Measurements from ENCODE around the gene SLC16A2. TPM values are rescaled to one million over a fixed set of nuclear protein-coding genes. Genes with fewer than 3 reads are reported as not detected.

SLC16A2 gene
- total RNA-seq: 1 to 10 TPM; 1.3 to 2.4 (median 2.1) TPM

DNA sequence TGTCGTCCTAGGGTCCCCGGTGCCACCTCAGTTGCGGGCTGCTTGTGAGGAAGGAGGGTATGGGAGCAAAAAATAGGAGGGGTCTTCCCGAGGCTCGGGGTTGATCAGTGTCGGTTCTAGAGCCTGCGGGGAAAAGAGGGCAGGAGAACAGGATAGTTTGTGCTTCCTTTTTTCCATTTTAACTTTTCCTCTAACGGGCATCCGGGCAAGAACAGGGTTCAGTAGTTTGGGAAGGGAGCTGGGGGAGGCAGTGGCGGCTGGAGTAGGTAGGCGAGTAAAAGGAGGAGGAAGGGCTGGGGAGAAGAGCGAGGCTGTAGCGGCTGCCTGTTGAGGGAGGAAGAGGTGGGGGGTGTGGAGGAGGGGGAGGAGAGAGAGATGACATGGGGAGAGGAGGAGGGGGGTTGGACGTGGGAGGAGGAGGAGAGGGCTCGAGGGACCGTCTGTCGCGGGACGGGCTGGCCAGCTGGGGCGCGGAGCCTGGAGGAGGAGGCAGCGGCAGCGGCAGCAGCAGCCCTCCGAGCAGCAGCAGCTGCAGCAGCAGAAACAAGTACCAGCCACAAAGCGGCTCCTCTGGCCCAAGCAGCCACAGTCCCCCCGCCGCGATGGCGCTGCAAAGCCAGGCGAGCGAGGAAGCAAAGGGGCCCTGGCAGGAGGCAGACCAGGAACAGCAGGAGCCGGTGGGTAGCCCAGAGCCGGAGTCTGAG is at the start of gene SLC16A2:
Gene SLC16A2, plus strand, starts transcription at position 458 of the 704 bp plus-strand sequence. Its CDS starts 145 bp downstream, at position 603.
- Histone ChIP-seq H3K4me3 (peak within 1 kb of the TSS; percentile 55 to 61 (median 58)), H3K9me3 (no peaks in the 10 kb centered on the region), H3K27ac (peak within 1 kb of the TSS; percentile 76 to 83 (median 80)), H3K4me1 (peaks cover 3 to 8% of the 10 kb centered on the region in 2 donors), H3K27me3 (peaks cover 0 to 2% (median 0%) of the 10 kb centered on the region in 3 donors), H3K36me3 (no peaks in the 10 kb centered on the region)
- TF ChIP-seq POLR2A (IDR thresholded peaks at IDR 0.05) (no peak), CTCF (IDR thresholded peaks at IDR 0.05 in 4 of 5, conservative IDR thresholded peaks at IDR 0.05 in 1 of 5) (no peak)
- ATAC-seq (peak; percentile 70 to 76), DNase-seq (peak; percentile 41 to 53)
- in situ Hi-C loops (cut with MboI; ENCODE audit: low sequenced_read_pairs in 4 of 4): no loop called here
- intact Hi-C loops (cut with DNase I; ENCODE audit: low total_unique reads): loop anchor here (1.0 to 5.0 kb wide), 3 partner anchors 115 to 191 kb away; partner anchors contain the start of gene RLIM

GRCh38 chrX:74372272-74372671 is 49.0 kb upstream of the SLC16A2 start:
- DNase-seq (no peak), ATAC-seq (no peak)
- Histone ChIP-seq H3K9me3 (no peaks in the 10 kb centered on the region), H3K27me3 (no peaks in the 10 kb centered on the region), H3K36me3 (no peaks in the 10 kb centered on the region), H3K4me1 (no peaks in the 10 kb centered on the region), H3K27ac (no peak overlapping the region), H3K4me3 (no peak overlapping the region)
- TF ChIP-seq POLR2A (IDR thresholded peaks at IDR 0.05) (no peak), CTCF (IDR thresholded peaks at IDR 0.05 in 4 of 5, conservative IDR thresholded peaks at IDR 0.05 in 1 of 5) (no peak)
- in situ Hi-C loops (cut with MboI; ENCODE audit: low sequenced_read_pairs in 4 of 4): no loop called here
- intact Hi-C loops (cut with DNase I; ENCODE audit: low total_unique reads): no loop called here

GRCh38 chrX:74377282-74377681 is 44.0 kb upstream of the SLC16A2 start:
- intact Hi-C loops (cut with DNase I; ENCODE audit: low total_unique reads) (no loop called here), in situ Hi-C loops (cut with MboI; ENCODE audit: low sequenced_read_pairs in 4 of 4) (loop anchor here in 2 of 4 donors (25.0 kb wide), 1 partner anchor 160 kb away; no protein-coding TSS in a partner anchor)
- Histone ChIP-seq H3K4me3 (no peak overlapping the region), H3K27ac (no peak overlapping the region), H3K9me3 (no peaks in the 10 kb centered on the region), H3K4me1 (no peaks in the 10 kb centered on the region), H3K36me3 (no peaks in the 10 kb centered on the region), H3K27me3 (no peaks in the 10 kb centered on the region)
- DNase-seq (no peak), ATAC-seq (no peak)
- TF ChIP-seq CTCF (IDR thresholded peaks at IDR 0.05 in 4 of 5, conservative IDR thresholded peaks at IDR 0.05 in 1 of 5) (no peak), POLR2A (IDR thresholded peaks at IDR 0.05) (no peak)

DNA sequence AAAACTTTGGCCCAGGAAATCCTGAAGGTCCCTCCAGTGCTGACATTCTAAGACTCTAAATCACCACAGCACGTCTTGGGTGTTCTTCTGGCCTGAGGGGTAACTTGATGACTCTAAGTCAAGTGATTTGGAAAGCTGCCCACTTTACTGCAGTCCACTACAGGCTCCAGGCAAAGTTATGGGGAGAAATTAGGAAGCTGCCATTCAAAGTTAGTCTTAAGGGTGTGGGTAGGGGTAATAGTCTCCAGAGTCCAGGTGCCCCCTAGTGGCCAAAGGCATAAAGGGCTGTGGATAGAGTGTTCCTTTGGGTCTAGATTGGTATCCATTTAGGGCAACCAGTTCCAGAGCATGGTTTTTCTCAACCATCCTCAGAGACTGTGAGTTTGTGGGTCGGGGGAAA is 38.7 kb upstream of the SLC16A2 start:
- Histone ChIP-seq H3K36me3 (no peaks in the 10 kb centered on the region), H3K4me1 (no peaks in the 10 kb centered on the region), H3K9me3 (no peaks in the 10 kb centered on the region), H3K27ac (no peak overlapping the region), H3K4me3 (no peak overlapping the region), H3K27me3 (no peaks in the 10 kb centered on the region)
- DNase-seq: peak; percentile 2 to 45
- in situ Hi-C loops (cut with MboI; ENCODE audit: low sequenced_read_pairs in 4 of 4): loop anchor here in 3 of 4 donors (10.0 to 25.0 kb wide), 2 partner anchors 155 to 162 kb away; no protein-coding TSS in a partner anchor
- ATAC-seq: peak; percentile 72 to 73
- TF ChIP-seq CTCF (IDR thresholded peaks at IDR 0.05 in 4 of 5, conservative IDR thresholded peaks at IDR 0.05 in 1 of 5) (peak; percentile 27 to 74 (median 61)), POLR2A (IDR thresholded peaks at IDR 0.05) (no peak)
- intact Hi-C loops (cut with DNase I; ENCODE audit: low total_unique reads): loop anchor here (1.0 to 5.0 kb wide), 2 partner anchors 155 to 168 kb away; no protein-coding TSS in a partner anchor

Measured in gastrocnemius medialis (tissue), 4 donors.